ENCODE measurements around the gene TIGD1.

DNA sequence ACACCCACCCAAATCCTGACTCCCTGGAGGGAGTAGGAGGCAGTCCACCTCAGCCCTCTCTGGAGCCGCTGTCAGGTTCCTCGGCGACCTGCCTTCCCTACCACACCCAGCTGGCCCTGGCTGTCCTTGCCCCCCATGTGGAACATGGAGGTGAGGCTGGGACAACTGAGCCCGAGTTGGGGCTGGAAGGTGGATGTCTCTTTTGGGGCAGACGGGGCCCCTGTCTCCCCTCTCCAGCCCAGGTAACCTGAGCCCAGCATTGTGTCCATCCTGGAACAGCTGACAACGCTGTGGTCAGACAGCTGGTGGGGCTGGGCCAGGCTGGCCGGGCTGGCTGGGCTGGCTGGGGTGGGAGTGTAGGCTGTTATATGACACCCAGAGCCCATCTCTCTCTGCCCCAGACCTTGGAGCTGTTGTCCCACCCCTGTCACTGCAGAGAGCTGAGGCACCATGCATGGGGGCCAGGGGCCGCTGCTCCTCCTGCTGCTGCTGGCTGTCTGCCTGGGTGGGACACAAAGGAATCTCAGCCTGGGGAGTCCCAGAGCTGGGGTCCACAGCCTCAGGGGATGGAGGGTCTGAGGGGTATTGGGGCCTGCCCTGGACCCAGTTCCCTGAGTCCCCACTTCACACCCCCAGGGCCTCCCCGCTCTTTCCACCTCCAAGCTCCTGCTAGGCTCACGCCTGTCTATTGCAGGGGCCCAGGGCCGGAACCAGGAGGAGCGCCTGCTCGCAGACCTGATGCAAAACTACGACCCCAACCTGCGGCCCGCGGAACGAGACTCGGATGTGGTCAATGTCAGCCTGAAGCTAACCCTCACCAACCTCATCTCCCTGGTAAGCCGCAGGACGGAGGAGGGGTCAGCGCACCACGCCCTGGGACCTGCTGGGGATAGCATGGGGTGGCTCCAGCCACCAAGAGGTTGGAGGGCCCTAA, 10.8 kb downstream of the TIGD1 start, which contains the start of gene CHRNG:
- TF ChIP-seq, protein P1, sequence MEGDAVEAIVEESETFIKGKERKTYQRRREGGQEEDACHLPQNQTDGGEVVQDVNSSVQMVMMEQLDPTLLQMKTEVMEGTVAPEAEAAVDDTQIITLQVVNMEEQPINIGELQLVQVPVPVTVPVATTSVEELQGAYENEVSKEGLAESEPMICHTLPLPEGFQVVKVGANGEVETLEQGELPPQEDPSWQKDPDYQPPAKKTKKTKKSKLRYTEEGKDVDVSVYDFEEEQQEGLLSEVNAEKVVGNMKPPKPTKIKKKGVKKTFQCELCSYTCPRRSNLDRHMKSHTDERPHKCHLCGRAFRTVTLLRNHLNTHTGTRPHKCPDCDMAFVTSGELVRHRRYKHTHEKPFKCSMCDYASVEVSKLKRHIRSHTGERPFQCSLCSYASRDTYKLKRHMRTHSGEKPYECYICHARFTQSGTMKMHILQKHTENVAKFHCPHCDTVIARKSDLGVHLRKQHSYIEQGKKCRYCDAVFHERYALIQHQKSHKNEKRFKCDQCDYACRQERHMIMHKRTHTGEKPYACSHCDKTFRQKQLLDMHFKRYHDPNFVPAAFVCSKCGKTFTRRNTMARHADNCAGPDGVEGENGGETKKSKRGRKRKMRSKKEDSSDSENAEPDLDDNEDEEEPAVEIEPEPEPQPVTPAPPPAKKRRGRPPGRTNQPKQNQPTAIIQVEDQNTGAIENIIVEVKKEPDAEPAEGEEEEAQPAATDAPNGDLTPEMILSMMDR (conservative IDR thresholded peaks at IDR 0.05 in 1 of 2, IDR thresholded peaks at IDR 0.05 in 1 of 2; ENCODE audit: extremely low read depth in 1 of 2, insufficient read depth in 1 of 2, low read depth in 1 of 2, low read length in 2 of 2): no peak
- TF ChIP-seq EZH2 (IDR thresholded peaks at IDR 0.05; ENCODE audit: borderline replicate concordance, low read length): no peak

Data from mammary epithelial cell (primary cell).